GM18873 (cell line): ENCODE measurements around the gene TRIM34.
A peak's percentile ranks its signal among the peaks of the same experiment; 100 is the strongest.
"Not testable (repeated sequence)": the region's sequence is repeated elsewhere in the genome, so short reads cannot be mapped to it uniquely, and the experiment has no call there.

ENCODE experiments used
- ATAC-seq: cut with Tn5 transposase; IDR thresholded peaks from one replicate; pipeline ENCODE4 v1.9.1; 2021; ENCODE audit warnings: mild to moderate bottlenecking, moderate library complexity, moderate number of reproducible peaks; ENCODE audit not compliant: unreplicated experiment, low FRiP score

The TRIM34 gene, protein sequence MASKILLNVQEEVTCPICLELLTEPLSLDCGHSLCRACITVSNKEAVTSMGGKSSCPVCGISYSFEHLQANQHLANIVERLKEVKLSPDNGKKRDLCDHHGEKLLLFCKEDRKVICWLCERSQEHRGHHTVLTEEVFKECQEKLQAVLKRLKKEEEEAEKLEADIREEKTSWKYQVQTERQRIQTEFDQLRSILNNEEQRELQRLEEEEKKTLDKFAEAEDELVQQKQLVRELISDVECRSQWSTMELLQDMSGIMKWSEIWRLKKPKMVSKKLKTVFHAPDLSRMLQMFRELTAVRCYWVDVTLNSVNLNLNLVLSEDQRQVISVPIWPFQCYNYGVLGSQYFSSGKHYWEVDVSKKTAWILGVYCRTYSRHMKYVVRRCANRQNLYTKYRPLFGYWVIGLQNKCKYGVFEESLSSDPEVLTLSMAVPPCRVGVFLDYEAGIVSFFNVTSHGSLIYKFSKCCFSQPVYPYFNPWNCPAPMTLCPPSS

DNA sequence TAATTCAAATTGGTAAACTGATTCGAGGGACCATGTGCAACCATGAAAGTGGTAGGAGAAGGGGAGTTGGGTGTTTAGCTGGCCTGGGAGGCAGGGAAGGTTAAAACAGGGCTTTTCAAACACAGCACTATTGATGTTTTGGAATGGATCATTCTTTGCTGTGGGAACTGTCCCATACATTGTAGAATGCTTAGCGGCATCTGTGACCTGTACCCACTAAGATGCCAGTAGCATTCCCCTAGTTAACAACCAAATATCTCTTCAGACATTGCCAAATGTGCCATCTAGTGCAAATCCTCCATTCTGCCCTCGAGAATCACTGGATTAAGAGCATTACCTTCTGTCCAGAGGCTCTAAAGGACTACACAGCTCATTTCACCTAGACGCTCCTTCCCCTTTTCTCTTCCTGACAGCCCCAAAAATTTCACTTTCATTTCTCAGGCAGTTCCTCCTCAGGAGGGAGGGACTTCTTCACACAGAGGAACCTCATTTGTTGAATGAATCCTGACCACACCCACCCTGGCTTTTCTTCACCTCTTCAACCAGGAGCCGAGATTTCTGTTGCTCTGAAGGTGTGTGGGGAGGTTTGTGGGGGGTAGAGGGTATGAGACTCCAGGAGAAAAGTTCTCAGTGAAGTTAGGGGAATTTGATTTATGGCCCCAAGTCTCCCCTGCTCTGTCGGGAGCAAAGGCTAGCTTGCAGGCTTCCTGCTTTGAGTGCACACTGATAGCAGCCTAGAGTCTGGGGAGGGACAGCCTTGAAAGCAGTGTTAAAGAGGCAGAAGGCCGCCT, at the start of gene TRIM34:
Gene TRIM34, plus strand, starts transcription at position 513 of the 791 bp plus-strand sequence. CDS start 7,331 bp downstream, outside the sequence.
- peak; percentile 96 for ATAC-seq

DNA sequence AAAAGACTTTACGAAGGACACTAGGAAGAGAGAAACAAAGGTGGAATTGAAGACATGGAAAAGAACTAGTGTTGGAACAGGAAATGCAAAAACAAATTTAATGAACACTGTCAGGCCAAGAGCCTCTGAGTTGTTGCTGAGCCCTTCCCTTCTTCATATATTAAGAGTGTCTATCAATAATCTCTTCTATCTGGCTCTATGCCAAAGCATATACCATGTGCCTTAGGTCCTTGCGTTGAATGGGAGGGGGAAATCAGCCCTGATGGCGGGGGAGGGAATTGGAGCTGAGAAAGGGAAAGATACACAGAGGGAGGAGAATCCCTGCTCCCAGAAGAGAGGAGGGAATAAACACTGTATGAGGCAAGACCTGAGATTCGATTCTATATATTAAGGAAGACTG, 49.6 kb upstream of the TRIM34 start:
- ATAC-seq = no peak

DNA sequence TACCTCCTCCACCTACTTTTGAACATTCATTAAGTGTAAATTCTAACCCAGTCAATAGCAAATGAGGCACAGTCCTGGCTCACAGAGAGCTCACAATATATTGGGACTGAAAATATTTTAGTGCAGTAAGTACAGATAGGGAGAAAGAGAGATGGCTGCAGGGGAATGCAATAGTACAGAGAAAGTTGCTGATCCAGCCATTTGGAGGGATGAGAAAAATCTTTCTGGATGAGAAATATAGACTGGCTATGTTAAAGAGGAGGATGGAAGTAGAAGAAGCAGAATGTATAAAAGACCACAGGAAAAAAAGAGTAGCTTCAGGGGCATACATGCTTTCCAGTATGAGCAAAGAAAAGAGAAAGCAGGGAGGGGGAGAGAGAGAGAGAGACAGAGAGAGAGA, 47.7 kb upstream of the TRIM34 start:
- ATAC-seq = no peak

DNA sequence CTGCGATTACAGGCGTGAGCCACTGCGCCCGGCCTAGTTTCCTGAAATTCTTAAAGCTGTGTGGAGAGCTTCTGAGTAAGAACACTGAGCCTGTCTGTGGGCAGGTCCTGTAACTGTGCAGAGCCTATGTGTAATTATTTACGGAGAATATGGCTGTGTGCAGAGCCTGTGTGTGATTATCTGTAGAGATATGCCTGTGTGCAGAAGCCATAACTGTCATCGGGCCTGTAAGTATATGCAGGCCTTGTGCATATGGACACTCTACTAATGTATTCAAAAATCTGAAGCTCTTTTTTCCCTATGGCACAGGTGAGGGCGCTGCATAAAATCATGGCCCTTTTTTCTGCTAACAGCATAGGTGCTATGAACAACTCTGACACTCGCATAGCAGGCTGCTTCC, 44.2 kb upstream of the TRIM34 start, which contains the start of gene OR52B6:
Gene OR52B6, plus strand, starts transcription at position 301 of the 400 bp plus-strand sequence. Its CDS starts 0 bp downstream, at position 301.
- ATAC-seq = no peak

DNA sequence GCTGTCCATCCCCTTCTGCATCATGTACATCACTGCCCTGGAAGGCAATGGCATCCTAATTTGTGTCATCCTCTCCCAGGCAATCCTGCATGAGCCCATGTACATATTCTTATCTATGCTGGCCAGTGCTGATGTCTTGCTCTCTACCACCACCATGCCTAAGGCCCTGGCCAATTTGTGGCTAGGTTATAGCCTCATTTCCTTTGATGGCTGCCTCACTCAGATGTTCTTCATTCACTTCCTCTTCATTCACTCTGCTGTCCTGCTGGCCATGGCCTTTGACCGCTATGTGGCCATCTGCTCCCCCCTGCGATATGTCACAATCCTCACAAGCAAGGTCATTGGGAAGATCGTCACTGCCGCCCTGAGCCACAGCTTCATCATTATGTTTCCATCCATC, 43.8 kb upstream of the TRIM34 start:
- no peak for ATAC-seq

DNA sequence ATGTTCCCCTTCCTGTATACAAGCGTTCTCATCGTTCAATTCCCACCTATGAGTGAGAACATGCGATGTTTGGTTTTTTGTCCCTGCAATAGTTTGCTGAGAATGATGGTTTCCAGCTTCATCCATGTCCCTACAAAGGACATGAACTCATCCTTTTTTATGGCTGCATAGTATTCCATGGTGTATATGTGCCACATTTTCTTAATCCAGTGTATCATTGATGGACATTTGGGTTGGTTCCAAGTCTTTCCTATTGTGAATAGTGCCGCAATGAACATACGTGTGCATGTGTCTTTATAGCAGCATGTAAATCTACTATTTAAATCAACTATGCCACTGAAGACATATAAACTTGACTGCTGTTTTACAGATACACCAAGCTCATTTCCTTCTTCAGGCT, 40.3 kb upstream of the TRIM34 start:
- ATAC-seq = not testable (repeated sequence)

DNA sequence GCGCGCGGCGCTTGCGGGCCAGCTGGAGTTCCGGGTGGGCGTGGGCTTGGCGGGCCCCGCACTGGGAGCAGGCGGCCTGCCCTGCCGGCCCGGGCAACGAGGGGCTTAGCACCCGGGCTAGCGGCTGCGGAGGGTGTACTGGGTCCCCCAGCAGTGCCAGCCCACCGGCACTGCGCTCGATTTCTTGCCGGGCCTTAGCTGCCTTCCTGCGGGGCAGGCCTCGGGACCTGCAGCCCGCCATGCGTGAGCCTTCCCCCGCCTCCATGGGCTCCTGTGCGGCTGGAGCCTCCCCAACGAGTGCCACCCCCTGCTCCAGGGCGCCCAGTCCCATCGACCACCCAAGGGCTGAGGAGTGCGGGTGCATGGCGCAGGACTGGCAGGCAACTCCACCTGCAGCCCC, 34.9 kb upstream of the TRIM34 start:
- not testable (repeated sequence) for ATAC-seq

DNA sequence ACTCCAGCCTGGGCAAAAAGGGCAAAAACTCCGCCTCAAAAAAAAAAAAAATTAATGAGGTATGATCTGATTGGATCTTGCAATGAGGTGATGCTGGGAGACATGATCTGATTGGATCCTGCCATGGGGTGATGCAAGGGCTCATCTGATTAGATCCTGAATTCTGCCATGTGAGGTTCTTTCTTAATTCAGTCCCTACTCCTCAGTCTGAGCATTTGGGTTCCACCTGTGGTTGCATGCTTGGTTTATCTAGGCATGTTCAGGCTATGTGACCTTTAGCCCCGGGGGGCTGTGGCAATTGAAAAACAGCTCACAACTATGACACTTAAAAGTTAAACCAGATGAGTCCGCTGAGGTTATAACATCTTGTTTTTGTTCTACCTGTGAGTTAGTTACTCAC, 33.2 kb upstream of the TRIM34 start:
- no peak for ATAC-seq

DNA sequence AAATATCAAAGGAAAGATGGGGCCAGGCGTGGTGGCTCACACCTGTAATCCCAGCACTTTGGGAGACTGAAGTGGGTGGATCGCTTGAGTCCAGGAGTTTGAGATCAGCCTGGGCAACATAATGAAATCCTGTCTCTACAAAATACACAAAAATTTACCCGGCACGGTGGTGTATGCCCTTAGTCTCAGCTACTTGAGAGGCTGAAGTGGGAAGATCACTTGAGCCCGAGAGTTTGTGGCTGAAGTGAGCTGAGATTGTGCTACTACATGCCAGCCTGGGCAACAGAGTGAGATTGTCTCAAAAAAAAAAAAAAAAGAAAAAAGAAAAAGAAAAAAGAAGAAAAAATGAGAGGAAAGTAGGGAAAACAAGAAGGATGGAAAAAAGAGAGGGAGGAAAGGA, 32.2 kb upstream of the TRIM34 start:
- ATAC-seq = no peak

DNA sequence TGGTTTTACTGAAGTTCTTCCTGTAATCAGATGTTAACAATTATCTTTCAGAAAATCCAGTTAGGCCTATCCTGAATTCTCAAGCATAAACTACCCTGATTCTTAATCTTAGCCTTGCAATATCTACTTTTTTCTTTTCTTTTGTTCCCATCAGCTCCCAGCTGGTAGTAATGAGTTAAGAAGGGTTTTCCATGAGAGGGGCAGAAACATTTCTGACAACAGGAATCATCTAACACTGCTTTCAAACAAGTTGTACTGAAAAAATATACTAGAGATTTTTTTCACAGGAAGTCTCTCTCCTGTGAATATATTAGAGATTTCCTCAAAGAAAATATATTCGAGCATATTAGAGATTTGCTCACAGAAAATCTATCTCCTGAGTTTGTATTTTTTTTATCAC, 31.7 kb upstream of the TRIM34 start:
- ATAC-seq = no peak

DNA sequence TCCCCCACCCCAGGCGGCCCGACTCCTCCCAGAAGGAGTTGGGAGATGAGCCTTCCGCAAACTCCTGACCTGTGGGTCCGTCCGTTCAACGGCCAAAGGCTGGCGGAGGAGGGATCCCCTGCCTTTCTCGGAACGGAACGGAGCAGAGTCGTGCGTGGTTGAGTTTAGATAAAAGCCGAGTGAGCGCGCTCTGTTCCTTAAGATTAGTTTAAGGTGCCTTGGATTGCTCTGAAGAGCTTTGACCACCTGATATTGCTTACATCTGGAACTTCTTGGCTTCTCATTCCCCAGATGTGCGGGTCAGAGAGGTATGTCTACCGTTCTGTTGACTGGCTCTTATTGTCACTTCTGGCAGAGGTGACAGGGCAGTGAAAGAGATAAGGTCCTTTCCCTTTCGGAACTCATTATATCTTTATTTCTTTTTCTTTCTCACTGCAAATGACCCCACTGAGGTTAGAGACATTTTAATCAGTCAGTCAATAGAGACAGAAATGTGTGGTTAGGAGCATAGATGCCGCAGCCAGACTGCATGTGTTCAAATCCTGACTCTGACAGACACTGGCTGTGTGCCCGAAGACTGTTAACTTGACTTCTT, 28.1 kb upstream of the TRIM34 start, which contains the start of gene TRIM6:
Gene TRIM6, plus strand, starts transcription at position 31 of the 595 bp plus-strand sequence. Its CDS starts 261 bp downstream, at position 292.
- ATAC-seq = no peak

DNA sequence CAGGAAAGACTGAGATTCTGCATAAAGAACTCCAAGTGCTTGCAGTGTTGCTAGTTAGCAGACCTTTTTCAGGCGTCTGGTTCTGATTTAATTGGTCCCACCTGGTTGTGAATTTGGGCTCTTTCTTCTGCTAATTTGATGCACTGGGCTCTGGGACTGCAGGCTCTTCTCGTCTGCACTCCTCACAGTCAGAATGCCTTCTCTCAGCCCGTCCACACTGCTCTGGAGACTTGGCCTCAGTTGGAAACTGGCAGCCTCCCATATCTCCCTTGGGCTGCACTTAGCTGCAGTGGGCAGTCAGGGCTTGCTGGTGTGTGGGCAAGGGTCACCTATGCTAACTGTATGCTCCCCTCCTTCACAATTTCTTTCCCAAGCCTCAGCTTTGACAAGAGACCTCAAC, 26.8 kb upstream of the TRIM34 start:
- ATAC-seq = no peak

DNA sequence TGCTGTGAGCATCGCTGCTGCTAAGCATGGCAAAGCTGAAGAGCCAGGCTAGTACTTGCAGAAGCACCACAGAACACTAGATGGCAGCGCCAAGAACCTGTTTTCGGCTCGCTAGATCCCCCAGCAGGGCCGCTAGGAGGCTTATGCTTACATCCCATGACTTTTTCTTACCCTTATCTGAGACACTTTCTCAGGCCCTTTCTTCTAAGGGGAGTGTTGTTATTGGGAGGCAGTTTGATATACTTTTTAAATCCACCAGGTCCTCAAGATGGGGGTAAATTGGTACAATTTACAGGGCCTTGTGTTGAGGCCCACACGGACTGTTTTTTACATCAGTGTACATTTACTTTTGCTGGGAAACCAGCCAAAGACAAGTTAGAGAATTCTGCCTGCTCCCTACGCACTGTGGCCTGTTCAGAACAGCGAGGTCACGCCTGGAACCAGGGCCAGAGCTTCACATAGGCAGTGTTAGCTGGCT, 24.4 kb upstream of the TRIM34 start:
- ATAC-seq = peak; percentile 90

DNA sequence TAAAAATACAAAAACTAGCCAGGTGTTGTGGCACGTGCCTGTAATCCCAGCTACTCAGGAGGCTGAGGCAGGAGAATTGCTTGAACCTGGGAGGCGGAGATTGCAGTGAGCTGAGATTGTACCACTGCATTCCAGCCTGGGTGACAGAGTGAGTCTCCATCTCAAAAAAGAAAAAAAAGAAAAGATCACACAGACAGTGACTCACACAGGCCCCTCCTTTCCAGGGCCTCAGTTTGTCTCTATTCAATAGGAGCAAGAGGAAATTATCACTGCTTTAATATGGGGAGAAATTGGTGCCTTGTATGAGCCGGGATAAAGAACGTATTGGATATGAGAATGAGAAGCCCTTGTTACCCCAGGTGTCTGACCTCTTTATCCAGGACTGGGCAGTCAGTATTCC, 22.0 kb upstream of the TRIM34 start:
- not testable (repeated sequence) for ATAC-seq

DNA sequence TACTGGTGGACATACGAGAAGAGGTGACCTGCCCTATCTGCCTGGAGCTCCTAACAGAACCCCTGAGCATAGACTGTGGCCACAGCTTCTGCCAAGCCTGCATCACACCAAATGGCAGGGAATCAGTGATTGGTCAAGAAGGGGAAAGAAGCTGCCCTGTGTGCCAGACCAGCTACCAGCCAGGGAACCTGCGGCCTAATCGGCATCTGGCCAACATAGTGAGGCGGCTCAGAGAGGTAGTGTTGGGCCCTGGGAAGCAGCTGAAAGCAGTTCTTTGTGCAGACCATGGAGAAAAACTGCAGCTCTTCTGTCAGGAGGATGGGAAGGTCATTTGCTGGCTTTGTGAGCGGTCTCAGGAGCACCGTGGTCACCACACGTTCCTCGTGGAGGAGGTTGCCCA, 21.5 kb upstream of the TRIM34 start:
- ATAC-seq = no peak

DNA sequence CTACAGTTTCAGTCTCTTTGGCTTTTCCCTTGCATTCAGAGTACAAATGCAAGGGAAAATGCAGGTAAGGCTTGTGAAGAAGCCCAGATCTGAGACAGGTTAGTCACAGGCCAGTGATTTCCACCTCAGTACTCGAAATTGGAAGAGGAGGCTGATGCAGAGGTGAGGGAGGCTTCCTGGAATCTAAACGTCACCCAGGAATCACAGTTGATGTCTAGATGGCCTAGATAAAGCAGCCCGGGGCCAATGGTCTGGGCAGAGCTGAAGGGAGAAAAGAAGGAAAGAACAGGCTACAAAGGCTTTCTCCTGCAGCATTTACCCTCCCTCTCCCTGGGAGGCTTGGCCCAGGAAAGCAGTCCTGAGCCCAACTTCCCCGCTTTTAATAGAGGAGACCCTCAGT, 19.9 kb upstream of the TRIM34 start:
- ATAC-seq = no peak

DNA sequence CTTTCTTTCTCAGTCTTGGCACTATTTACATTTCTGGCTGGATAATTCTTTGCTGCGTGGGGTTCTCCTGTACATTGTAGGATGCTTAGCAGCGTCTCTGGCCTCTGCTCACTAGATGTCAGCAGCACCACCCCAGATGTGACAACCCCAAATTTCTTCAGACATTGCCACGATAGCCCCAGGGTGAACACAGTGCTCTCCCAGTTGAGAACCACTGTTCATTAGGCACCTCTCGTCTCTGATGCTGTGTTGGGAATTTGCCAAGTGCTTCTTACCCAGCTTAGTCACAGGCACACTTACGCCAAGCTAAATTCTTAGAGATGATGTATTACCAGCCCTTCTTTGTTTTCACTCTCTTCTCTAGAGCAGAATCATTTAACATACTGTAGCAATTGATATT, 19.0 kb upstream of the TRIM34 start:
- no peak for ATAC-seq

DNA sequence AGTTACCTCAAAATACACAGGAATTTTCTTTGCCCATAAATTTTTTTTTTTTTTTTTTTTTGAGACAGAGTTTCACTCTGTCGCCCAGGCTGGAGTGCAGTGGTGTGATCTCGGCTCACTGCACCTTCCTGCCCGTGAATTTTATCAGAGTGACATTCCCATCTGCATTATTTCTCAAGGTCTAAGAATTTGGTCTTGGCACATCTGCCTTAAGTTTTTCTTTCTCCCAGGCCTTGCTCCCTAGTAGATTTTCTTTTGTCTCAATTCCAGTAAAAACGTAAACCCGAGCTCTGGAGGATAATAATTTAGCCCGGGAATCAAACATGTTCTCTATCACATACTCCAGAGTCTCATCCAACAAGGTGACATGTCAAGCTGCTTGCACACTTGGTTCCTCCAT, 16.0 kb upstream of the TRIM34 start:
- ATAC-seq = no peak

DNA sequence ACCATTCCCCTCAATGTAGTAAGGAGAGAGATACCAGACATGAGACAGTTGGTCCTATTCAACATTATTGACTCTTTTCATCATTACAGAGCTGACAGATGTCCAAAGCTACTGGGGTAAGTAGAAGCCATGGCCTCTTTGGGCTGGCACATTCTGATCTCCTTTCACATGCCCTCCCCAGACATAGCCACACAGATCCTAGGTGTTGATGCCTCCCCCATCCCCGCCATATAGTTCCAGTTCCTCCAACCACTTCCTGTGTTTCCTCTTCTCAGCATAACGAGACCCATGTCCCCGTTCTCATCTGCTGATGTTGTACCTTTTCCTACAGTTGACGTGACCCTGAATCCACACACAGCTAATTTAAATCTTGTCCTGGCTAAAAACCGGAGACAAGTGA, 14.4 kb upstream of the TRIM34 start:
- no peak for ATAC-seq

DNA sequence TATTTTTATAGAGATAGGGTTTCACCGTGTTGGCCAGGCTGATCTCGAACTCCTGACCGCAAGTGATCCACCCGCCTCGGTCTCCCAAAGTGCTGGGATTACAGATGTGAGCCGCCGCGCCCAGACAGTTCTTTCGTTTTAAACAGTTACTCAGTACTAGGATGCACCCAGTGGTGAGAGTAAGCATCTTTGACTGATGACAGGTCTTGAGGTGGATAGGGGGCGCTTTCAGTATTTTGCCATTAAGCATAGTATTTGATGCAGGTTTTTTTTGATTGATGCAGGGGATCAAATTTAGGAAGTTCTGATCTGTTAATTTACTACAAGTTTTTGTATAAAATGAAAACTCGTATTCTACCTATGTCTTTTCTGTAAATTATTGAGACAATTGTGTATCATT, 13.2 kb upstream of the TRIM34 start:
- ATAC-seq = no peak

DNA sequence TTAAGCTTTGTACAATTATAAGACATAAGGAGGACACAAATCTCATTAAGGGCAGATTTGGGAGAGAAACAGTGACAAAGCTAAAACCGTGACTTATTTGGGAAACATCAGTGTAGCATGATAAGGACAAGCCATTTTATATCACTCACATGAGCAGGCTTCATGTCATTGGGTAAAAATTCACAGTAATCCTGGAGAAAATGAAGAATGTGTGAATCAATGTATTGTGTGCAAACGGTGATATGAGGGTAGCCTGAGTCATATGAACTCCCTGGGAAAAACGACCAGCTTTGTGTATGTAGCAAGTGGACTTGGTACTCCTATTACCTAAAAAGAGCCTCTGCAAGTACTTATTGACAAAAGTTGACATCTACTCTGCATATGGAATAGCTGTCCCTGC, 6.0 kb upstream of the TRIM34 start:
- no peak for ATAC-seq
